ENCODE results near the gene MT3.
"Not testable (repeated sequence)": the region's sequence is repeated elsewhere in the genome, so short reads cannot be mapped to it uniquely, and the experiment has no call there.

The MT3 gene

DNA sequence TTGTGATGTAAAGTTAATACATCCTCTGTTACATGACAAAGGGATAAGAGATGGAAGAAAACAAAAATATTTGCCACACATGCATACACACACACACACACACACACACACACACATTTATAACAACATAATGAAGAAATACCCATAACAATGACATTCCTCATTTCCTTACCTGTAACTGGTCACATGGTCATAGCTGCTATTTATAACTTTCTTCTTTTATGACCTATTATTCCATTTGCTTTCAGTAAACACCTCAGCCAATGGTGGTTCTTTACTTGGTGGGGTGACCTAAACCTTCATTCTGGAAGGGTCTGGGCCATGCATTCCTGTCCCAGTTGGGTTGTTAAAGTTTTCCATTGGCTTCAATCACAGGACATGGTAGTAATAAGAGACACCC lies 24.4 kb downstream of the MT3 start:
- H3K4me3 ChIP-seq (ENCODE audit: low read length) = no peak overlapping the region
- H3K9ac ChIP-seq (ENCODE audit: low read length) = no peak overlapping the region
- no peaks in the 10 kb centered on the region for H3K36me3 ChIP-seq (ENCODE audit: control insufficient read depth, insufficient read depth, low read length, severe bottlenecking)
- DNase-seq (ENCODE audit: low read depth) = no peak
- H3K27me3 ChIP-seq (replicated peaks; ENCODE audit: control insufficient read depth, insufficient read depth, low read length) = no peaks in the 10 kb centered on the region
- no peaks in the 10 kb centered on the region for H3K9me3 ChIP-seq (ENCODE audit: control insufficient read depth, low read length)
- peaks cover 47% of the 10 kb centered on the region for H3K4me1 ChIP-seq (ENCODE audit: control insufficient read depth, insufficient read depth, low read length)

DNA sequence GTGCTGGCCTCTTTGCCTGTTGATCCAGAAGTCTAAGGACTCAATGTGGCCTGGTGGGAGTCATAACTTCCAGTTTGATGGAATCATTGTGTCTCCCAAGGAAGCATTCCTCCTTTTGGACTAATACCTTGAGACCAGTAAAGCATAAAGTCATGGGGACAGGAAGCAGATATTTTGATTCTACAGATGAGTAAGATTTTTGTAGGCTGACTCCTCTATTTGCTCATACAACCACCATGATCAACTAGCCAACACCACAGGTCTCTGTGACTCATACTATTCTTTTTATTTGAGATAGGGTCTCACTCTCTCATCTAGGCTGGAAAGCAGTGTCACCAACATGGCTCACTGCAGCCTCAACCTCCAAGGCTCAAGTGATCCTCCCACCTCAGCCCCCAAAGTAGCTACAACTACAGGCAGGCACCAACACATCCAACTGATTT lies 25.2 kb downstream of the MT3 start:
- Histone ChIP-seq H3K4me1 (ENCODE audit: control insufficient read depth, insufficient read depth, low read length) (peaks cover 40% of the 10 kb centered on the region), H3K9ac (ENCODE audit: low read length) (no peak overlapping the region), H3K4me3 (ENCODE audit: low read length) (no peak overlapping the region), H3K9me3 (ENCODE audit: control insufficient read depth, low read length) (no peaks in the 10 kb centered on the region), H3K27me3 (replicated peaks; ENCODE audit: control insufficient read depth, insufficient read depth, low read length) (no peaks in the 10 kb centered on the region), H3K36me3 (ENCODE audit: control insufficient read depth, insufficient read depth, low read length, severe bottlenecking) (no peaks in the 10 kb centered on the region)
- DNase-seq (ENCODE audit: low read depth) = peak; percentile 25

DNA sequence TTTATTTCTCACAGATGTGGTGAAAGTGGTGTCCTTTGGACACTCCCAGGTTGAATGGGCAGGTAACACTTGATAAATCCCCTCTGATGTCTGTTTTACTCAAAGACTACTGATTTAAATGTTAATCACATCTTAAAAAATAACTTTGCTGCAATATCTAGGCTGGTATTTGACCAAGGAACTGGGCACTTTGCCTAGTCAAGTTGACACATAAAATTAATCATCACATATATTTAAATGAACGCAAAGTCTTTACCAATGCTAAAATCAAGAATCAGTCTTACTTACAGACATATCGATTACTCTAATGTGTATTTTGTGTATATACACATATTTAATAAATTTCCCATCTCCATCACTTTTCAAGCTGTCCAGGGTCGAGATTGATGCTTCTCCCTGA lies 26.0 kb downstream of the MT3 start:
- H3K27me3 ChIP-seq (replicated peaks; ENCODE audit: control insufficient read depth, insufficient read depth, low read length) = no peaks in the 10 kb centered on the region

DNA sequence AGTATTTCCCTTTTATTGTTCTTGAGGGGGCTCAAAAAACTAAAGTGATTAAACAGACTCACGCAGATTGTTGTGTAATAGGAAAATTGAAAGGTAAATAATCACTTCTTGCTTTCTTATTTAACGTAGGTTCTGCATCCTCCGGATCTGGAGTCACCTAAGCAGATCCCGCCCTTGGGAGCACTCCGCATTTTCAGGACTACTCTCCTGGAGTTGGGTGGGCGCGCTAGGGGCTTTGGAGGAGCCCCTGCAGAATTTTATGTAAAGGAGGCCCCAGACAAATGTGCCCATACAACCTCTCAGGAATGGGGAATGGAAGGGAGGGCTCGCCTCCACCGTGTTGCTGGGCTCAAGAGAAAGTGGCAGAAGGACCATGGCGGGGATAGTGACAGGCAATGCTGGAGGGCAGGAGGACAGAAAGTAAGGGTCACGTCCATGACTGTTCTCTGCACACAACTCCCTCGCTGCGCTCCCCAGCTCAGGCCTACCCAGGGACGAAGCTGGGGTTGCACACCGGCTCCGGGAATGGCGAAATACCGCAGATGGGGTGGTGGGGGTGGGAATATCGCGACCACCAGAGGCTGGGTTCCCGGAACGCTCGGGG lies 27.4 kb downstream of the MT3 start:
- no peaks in the 10 kb centered on the region for H3K27me3 ChIP-seq (replicated peaks; ENCODE audit: control insufficient read depth, insufficient read depth, low read length)
- no peaks in the 10 kb centered on the region for H3K9me3 ChIP-seq (ENCODE audit: control insufficient read depth, low read length)
- H3K4me1 ChIP-seq (ENCODE audit: control insufficient read depth, insufficient read depth, low read length) = peaks cover 21% of the 10 kb centered on the region
- no peak for DNase-seq (ENCODE audit: low read depth)
- peak overlapping the region; percentile 78 for H3K4me3 ChIP-seq (ENCODE audit: low read length)
- peak overlapping the region; percentile 81 for H3K9ac ChIP-seq (ENCODE audit: low read length)
- H3K36me3 ChIP-seq (ENCODE audit: control insufficient read depth, insufficient read depth, low read length, severe bottlenecking) = no peaks in the 10 kb centered on the region

More for the DNA sequence above, 26.0 kb downstream of the MT3 start:
- no peak for DNase-seq (ENCODE audit: low read depth)
- Histone ChIP-seq H3K36me3 (ENCODE audit: control insufficient read depth, insufficient read depth, low read length, severe bottlenecking) (no peaks in the 10 kb centered on the region), H3K9me3 (ENCODE audit: control insufficient read depth, low read length) (no peaks in the 10 kb centered on the region), H3K4me1 (ENCODE audit: control insufficient read depth, insufficient read depth, low read length) (peaks cover 34% of the 10 kb centered on the region), H3K9ac (ENCODE audit: low read length) (no peak overlapping the region), H3K4me3 (ENCODE audit: low read length) (no peak overlapping the region)

DNA sequence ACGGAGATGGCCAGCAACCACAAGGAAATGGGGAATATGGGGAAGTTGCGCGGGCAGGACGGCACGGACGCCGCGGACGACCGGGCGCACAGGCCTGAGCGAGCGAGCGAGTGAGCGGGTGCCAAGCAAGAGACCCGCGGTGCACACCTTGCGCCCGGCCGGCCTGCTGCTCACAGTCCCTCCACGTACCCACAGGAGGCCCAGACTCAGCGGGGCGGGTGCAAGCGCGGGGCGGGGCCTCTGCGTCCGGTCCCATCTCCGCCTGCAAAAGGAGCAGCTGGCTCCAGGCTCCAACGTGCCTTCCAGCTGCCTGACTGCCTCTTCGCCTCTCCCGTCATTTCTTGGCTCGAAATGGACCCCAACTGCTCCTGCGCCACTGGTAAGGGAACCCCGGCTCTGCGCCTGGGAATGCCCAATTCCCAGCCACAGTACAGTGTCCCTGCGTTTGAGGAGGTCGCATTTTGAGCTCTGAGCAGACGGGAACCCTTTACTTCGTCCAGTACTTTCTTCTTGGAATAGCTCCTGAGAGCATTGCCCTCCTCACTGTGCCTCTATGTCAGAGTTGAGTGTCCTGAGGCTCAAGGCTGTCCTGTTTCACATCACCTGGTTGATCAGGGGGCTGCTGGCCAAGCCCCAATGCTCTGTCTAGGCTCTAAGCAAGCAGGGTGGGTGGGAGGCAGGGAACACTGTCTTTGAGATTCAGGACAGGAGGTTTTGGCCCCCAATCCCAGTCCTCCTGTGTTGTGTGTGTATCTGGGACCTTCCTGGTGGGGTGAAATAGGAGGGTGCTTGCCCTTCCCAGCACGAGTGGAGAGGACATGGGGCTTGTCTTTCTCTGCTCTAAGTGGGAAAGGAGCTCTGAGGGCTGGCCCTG lies 28.1 kb downstream of the MT3 start:
- Histone ChIP-seq H3K4me1 (ENCODE audit: control insufficient read depth, insufficient read depth, low read length) (peaks cover 19% of the 10 kb centered on the region), H3K27me3 (replicated peaks; ENCODE audit: control insufficient read depth, insufficient read depth, low read length) (no peaks in the 10 kb centered on the region), H3K4me3 (ENCODE audit: low read length) (peak overlapping the region; percentile 78), H3K36me3 (ENCODE audit: control insufficient read depth, insufficient read depth, low read length, severe bottlenecking) (no peaks in the 10 kb centered on the region), H3K9me3 (ENCODE audit: control insufficient read depth, low read length) (no peaks in the 10 kb centered on the region), H3K9ac (ENCODE audit: low read length) (peak overlapping the region; percentile 81)
- DNase-seq (ENCODE audit: low read depth) = peak; percentile 28

DNA sequence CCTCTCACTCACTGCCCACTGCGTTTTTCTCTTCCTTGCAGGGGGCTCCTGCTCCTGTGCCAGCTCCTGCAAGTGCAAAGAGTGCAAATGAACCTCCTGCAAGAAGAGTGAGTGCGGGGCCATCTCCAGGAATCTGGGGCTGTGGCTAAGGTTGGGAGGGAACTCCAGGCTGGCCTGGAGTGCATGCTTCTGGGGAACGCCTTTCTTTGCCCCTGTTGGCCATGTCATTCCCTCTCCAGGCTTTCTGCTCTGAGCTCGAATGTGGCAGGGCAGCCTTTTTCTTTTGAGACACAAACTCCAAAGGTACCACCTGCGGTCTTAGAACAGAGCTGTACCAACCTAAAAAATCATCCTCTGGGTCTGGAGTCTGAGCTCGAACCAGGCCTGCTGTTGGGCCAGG lies 28.8 kb downstream of the MT3 start:
- no peak overlapping the region for H3K4me3 ChIP-seq (ENCODE audit: low read length)
- no peak overlapping the region for H3K9ac ChIP-seq (ENCODE audit: low read length)
- no peak for DNase-seq (ENCODE audit: low read depth)
- H3K4me1 ChIP-seq (ENCODE audit: control insufficient read depth, insufficient read depth, low read length) = peaks cover 16% of the 10 kb centered on the region
- no peaks in the 10 kb centered on the region for H3K36me3 ChIP-seq (ENCODE audit: control insufficient read depth, insufficient read depth, low read length, severe bottlenecking)
- no peaks in the 10 kb centered on the region for H3K9me3 ChIP-seq (ENCODE audit: control insufficient read depth, low read length)
- H3K27me3 ChIP-seq (replicated peaks; ENCODE audit: control insufficient read depth, insufficient read depth, low read length) = no peaks in the 10 kb centered on the region

DNA sequence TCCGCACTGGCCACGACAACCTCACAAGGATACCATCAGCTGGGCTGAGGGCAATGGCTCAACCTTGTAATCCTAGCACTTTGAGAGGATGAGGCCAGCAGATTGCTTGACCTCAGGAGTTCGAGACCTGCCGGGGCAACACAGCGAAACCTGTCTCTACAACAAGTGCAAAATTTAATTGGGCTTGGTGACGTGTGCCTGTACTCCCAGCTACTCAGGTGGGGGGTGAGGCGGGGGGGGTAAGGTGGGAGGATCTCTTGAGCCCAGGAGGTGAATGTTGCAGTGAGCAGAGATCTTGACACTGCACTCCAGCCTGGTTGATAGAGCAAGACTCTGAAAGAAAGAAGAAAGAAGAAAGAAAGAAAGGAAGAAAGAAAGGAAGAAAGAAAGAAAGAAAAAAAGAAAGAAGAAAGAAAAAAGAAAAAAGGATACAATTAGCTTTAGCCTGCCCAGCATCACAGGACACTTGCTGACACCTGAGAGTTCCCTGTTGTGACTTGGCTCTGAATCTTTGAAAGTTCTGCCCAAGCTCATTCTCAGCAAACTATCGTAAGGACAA lies 31.1 kb downstream of the MT3 start:
- DNase-seq (ENCODE audit: low read depth) = no peak
- no peaks in the 10 kb centered on the region for H3K27me3 ChIP-seq (replicated peaks; ENCODE audit: control insufficient read depth, insufficient read depth, low read length)
- H3K9me3 ChIP-seq (ENCODE audit: control insufficient read depth, low read length) = no peaks in the 10 kb centered on the region
- peaks cover 16% of the 10 kb centered on the region for H3K4me1 ChIP-seq (ENCODE audit: control insufficient read depth, insufficient read depth, low read length)
- no peak overlapping the region for H3K9ac ChIP-seq (ENCODE audit: low read length)
- no peak overlapping the region for H3K4me3 ChIP-seq (ENCODE audit: low read length)
- no peaks in the 10 kb centered on the region for H3K36me3 ChIP-seq (ENCODE audit: control insufficient read depth, insufficient read depth, low read length, severe bottlenecking)

DNA sequence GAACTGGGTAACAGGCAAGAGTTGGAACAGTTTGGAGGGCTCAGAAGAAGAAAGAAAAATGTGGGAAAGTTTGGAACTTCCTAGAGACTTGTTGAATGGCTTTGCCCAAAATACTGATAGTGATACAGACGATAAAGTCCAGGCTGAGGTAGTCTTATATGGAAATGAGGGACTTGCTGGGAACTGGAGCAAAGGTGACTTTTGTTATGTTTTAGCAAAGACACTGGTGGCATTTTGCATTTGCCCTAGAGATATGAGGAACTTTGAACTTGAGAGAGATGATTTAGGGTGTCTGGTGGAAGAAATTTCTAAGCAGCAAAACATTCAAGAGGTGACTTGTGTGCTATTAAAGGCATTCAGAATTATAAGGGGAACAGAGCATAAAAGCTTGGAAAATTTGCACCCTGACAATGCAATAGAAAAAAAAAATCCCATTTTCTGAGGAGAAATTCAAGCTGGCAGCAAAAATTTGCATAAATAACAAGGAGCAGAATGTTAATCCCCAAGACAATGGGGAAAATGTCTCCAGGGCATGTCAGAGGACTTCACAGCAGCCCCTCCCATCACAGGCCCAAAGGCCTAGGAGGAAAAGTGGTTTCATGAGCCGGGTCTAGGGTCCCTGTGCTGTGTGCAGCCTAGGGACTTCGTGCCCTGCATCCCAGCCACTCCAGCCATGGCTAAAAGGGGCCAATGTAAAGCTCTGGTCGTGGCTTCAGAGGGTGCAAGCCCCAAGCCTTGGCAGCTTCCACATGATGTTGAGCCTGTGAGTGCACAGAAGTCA lies 32.5 kb downstream of the MT3 start:
- not testable (repeated sequence) for H3K27me3 ChIP-seq (replicated peaks; ENCODE audit: control insufficient read depth, insufficient read depth, low read length); H3K9me3 ChIP-seq (ENCODE audit: control insufficient read depth, low read length); H3K4me3 ChIP-seq (ENCODE audit: low read length); H3K36me3 ChIP-seq (ENCODE audit: control insufficient read depth, insufficient read depth, low read length, severe bottlenecking); DNase-seq (ENCODE audit: low read depth); H3K9ac ChIP-seq (ENCODE audit: low read length)
- H3K4me1 ChIP-seq (ENCODE audit: control insufficient read depth, insufficient read depth, low read length) = peaks cover 28% of the 10 kb centered on the region

DNA sequence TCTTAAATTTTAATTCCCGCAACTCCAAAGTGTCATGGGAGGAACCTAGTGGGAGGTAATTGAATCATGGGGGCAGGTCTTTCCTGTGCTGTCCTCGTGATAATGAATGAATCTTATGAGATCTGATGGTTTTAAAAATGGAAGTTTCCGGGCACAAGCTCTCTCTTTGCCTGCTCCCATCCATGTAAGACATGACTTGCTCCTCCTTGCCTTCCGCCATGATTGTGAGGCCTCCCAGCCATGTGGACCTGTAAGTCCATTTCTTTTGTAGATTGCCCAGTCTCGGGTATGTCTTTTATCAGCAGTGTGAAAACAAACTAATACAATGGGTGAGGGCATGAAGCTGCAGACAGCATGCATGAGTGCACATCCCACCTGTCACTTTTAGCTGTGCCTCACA lies 33.9 kb downstream of the MT3 start:
- peaks cover 22% of the 10 kb centered on the region for H3K4me1 ChIP-seq (ENCODE audit: control insufficient read depth, insufficient read depth, low read length)
- not testable (repeated sequence) for DNase-seq (ENCODE audit: low read depth); H3K27me3 ChIP-seq (replicated peaks; ENCODE audit: control insufficient read depth, insufficient read depth, low read length); H3K9ac ChIP-seq (ENCODE audit: low read length); H3K4me3 ChIP-seq (ENCODE audit: low read length); H3K36me3 ChIP-seq (ENCODE audit: control insufficient read depth, insufficient read depth, low read length, severe bottlenecking); H3K9me3 ChIP-seq (ENCODE audit: control insufficient read depth, low read length)

DNA sequence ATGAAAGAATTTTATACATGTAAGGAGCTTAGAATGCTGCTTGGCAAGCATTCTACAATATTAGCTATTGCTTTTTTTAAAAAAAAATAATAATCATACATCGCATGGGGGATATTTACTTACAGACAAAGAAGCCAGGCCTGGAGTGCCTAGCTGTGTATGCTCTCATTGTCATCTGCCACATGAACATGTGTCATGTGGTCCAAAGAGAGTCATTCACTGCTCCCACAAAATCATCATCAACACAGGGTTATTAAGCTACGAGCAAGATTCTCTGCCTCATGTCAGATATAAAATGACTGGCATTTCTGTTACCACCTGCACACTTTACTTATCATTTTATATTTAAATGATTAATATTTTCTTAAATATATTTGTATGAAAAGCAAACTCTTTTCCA lies 34.3 kb downstream of the MT3 start:
- no peak overlapping the region for H3K9ac ChIP-seq (ENCODE audit: low read length)
- H3K4me3 ChIP-seq (ENCODE audit: low read length) = no peak overlapping the region
- no peaks in the 10 kb centered on the region for H3K27me3 ChIP-seq (replicated peaks; ENCODE audit: control insufficient read depth, insufficient read depth, low read length)
- no peaks in the 10 kb centered on the region for H3K9me3 ChIP-seq (ENCODE audit: control insufficient read depth, low read length)
- H3K36me3 ChIP-seq (ENCODE audit: control insufficient read depth, insufficient read depth, low read length, severe bottlenecking) = no peaks in the 10 kb centered on the region
- DNase-seq (ENCODE audit: low read depth) = no peak
- H3K4me1 ChIP-seq (ENCODE audit: control insufficient read depth, insufficient read depth, low read length) = peaks cover 22% of the 10 kb centered on the region

All from adipocyte (in vitro differentiated cells).